Chondrocyte (in vitro differentiated cells): Measurements from ENCODE around the gene FOXP1. TPM values are rescaled to one million over a fixed set of nuclear protein-coding genes. Genes with fewer than 3 reads are reported as not detected.

Experiments
- DNase-seq: peaks from one replicate; pipeline ENCODE4 v3.0.0; 2021; ENCODE audit warnings: mixed read lengths, low spot score
- H3K27ac Mint-ChIP-seq: one replicate; pipeline ENCODE4 v1.8.0; 2021; ENCODE audit warnings: mild to moderate bottlenecking, moderate library complexity, mixed read lengths; ENCODE audit not compliant: unreplicated experiment
- H3K27me3 Mint-ChIP-seq: 2 replicates; pipeline ENCODE4 v1.8.0; 2021; ENCODE audit warnings: low read depth, mixed read lengths
- H3K36me3 Mint-ChIP-seq: 2 replicates; pipeline ENCODE4 v1.8.0; 2021; ENCODE audit warnings: low read depth, mixed read lengths
- H3K4me1 Mint-ChIP-seq: 2 replicates; pipeline ENCODE4 v1.8.0; 2021; ENCODE audit warnings: low read depth, mild to moderate bottlenecking, mixed read lengths
- H3K4me3 Mint-ChIP-seq: one replicate; pipeline ENCODE4 v1.8.0; 2021; ENCODE audit warnings: mild to moderate bottlenecking, moderate library complexity, mixed read lengths; ENCODE audit not compliant: unreplicated experiment
- H3K9me3 Mint-ChIP-seq: 2 replicates; pipeline ENCODE4 v1.8.0; 2021; ENCODE audit warnings: low read depth, mixed read lengths
- total RNA-seq: library from RNA; stranded (reverse); gene quantifications from 3 replicates; pipeline ENCODE4 v1.2.1, GENCODE V29; 2021
- TF ChIP-seq, protein P1 (sequence below): fragments of 200-600 bp; sonication (generic); IDR thresholded peaks from 2 replicates; pipeline ENCODE4 v1.5.0; 2021; ENCODE audit warnings: antibody characterized with exemption, mild to moderate bottlenecking, moderate library complexity

Gene FOXP1
- total RNA-seq, 1 donor from 2014 or later: 206 TPM

- peaks cover 68% of the 10 kb centered on the region for H3K4me1 Mint-ChIP-seq
- TF ChIP-seq, protein P1, sequence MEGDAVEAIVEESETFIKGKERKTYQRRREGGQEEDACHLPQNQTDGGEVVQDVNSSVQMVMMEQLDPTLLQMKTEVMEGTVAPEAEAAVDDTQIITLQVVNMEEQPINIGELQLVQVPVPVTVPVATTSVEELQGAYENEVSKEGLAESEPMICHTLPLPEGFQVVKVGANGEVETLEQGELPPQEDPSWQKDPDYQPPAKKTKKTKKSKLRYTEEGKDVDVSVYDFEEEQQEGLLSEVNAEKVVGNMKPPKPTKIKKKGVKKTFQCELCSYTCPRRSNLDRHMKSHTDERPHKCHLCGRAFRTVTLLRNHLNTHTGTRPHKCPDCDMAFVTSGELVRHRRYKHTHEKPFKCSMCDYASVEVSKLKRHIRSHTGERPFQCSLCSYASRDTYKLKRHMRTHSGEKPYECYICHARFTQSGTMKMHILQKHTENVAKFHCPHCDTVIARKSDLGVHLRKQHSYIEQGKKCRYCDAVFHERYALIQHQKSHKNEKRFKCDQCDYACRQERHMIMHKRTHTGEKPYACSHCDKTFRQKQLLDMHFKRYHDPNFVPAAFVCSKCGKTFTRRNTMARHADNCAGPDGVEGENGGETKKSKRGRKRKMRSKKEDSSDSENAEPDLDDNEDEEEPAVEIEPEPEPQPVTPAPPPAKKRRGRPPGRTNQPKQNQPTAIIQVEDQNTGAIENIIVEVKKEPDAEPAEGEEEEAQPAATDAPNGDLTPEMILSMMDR: no peak
- no peaks in the 10 kb centered on the region for H3K27me3 Mint-ChIP-seq
- peak overlapping the region; percentile 8 for H3K27ac Mint-ChIP-seq
- H3K9me3 Mint-ChIP-seq: no peaks in the 10 kb centered on the region
- peaks cover 1% of the 10 kb centered on the region for H3K36me3 Mint-ChIP-seq
- H3K4me3 Mint-ChIP-seq: no peak overlapping the region
- DNase-seq: no peak
Measured at GRCh38 chr3:71451060-71451459, 132.5 kb downstream of the FOXP1 start.

DNA sequence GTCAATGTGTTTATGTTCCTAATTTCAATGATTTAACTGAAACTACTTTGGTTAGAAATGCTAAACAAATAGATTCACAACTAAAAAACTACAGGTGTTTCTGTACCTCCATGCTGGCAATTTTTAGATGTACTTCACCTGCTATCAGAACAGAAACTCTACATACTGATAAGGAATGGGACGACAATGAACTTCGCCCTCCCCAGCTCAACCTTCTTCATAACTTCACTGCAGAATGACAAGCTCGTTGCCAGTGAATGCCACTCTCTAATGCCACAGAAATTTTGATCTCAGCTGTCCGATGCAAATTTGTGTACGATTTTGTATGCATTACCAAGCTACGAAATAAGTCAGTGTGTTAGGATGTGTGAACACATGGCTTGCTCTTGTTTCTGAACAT, 133.4 kb downstream of the FOXP1 start:
- H3K9me3 Mint-ChIP-seq: no peaks in the 10 kb centered on the region
- TF ChIP-seq, protein P1: no peak
- peaks cover 65% of the 10 kb centered on the region for H3K4me1 Mint-ChIP-seq
- DNase-seq: no peak
- H3K27ac Mint-ChIP-seq: no peak overlapping the region
- H3K4me3 Mint-ChIP-seq: no peak overlapping the region
- H3K36me3 Mint-ChIP-seq: peaks cover 1% of the 10 kb centered on the region
- H3K27me3 Mint-ChIP-seq: no peaks in the 10 kb centered on the region

- DNase-seq: no peak
- Mint-ChIP-seq H3K36me3 (peaks cover 5% of the 10 kb centered on the region), H3K4me1 (peaks cover 70% of the 10 kb centered on the region), H3K27me3 (no peaks in the 10 kb centered on the region), H3K4me3 (no peak overlapping the region), H3K27ac (peak overlapping the region; percentile 24), H3K9me3 (no peaks in the 10 kb centered on the region)
- TF ChIP-seq, protein P1: no peak
Measured at GRCh38 chr3:71447803-71448202, 135.7 kb downstream of the FOXP1 start.

DNA sequence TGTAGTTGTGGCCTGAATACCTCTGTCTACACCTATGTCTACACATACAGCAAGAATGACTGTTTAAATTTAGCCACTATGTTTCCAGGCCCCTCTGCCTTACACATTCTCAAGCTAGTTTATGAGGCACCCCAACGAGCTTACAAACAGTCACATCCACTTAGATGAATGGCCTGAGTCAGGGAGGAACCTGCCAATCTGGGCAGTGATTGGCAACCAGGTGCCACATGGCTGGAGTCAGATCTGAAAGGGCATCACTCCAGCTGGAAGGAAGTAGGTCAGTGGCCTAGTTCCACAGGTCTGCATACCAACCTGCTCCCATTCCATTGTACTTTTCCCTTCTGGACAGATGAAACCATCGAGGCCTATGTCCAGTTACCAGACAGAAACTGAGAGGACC, 136.3 kb downstream of the FOXP1 start:
- H3K9me3 Mint-ChIP-seq: no peaks in the 10 kb centered on the region
- peaks cover 4% of the 10 kb centered on the region for H3K36me3 Mint-ChIP-seq
- peak overlapping the region; percentile 10 for H3K27ac Mint-ChIP-seq
- H3K27me3 Mint-ChIP-seq: no peaks in the 10 kb centered on the region
- H3K4me1 Mint-ChIP-seq: peaks cover 70% of the 10 kb centered on the region
- TF ChIP-seq, protein P1: no peak
- DNase-seq: no peak
- no peak overlapping the region for H3K4me3 Mint-ChIP-seq

GRCh38 chr3:71446734-71447133, 136.8 kb downstream of the FOXP1 start:
- Mint-ChIP-seq H3K27ac (peak overlapping the region; percentile 73), H3K4me3 (no peak overlapping the region), H3K9me3 (no peaks in the 10 kb centered on the region), H3K27me3 (no peaks in the 10 kb centered on the region), H3K4me1 (peaks cover 71% of the 10 kb centered on the region), H3K36me3 (peaks cover 4% of the 10 kb centered on the region)
- TF ChIP-seq, protein P1: no peak
- no peak for DNase-seq
